Measurements from ENCODE around the gene RBFA.

DNA sequence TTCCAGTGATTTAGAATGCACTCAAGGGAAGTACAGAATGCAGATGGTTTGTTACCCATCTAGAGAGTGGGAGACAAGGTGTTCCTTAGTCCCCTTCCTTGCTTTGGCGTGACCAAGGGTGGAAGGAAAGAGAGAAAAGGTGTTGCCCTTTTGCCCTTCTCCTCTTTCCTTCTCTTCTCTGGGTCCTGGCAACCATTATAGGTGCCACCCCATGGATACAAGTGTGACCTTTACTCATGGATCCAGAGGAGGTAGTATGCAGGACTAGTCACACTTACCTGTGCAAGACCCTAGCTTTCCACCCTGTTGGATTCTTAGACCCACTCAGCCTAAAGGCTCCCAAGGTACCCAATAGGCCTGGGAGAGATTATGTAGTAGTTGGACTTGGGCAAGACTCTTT is 11.6 kb upstream of the RBFA start:
- TF ChIP-seq, protein P1, sequence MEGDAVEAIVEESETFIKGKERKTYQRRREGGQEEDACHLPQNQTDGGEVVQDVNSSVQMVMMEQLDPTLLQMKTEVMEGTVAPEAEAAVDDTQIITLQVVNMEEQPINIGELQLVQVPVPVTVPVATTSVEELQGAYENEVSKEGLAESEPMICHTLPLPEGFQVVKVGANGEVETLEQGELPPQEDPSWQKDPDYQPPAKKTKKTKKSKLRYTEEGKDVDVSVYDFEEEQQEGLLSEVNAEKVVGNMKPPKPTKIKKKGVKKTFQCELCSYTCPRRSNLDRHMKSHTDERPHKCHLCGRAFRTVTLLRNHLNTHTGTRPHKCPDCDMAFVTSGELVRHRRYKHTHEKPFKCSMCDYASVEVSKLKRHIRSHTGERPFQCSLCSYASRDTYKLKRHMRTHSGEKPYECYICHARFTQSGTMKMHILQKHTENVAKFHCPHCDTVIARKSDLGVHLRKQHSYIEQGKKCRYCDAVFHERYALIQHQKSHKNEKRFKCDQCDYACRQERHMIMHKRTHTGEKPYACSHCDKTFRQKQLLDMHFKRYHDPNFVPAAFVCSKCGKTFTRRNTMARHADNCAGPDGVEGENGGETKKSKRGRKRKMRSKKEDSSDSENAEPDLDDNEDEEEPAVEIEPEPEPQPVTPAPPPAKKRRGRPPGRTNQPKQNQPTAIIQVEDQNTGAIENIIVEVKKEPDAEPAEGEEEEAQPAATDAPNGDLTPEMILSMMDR (IDR thresholded peaks at IDR 0.05) = no peak
- no peak for TF ChIP-seq POLR2A (IDR thresholded peaks at IDR 0.05)

Measured in heart left ventricle (tissue), 13 donors.